Natural killer cell treated with Interleukin-12 subunit alpha and Interleukin-12 subunit beta and Interleukin-15 and Interleukin-18, amount 100 ng/mL, for 72 hours (primary cell): ENCODE data around the gene FOXJ1. TPM values are rescaled to one million over a fixed set of nuclear protein-coding genes. Genes with fewer than 3 reads are reported as not detected.
A peak's percentile ranks its signal among the peaks of the same experiment; 100 is the strongest.

Experiments used
- ATAC-seq, 2 donors: fragments of 150-1000 bp; cut with Tn5 transposase in 1 of 2; sonication (Bioruptor Pico), chemical (Tn5 transposase) in 1 of 2; 2 replicates each; pipeline ENCODE4 v1.10.0; 2021
- DNase-seq: peaks from one replicate; pipeline ENCODE4 v3.0.0; 2022; ENCODE audit warnings: low spot score
- H3K27ac Mint-ChIP-seq, 2 donors: 1 replicate in 1 of 2; 2 replicates in 1 of 2; pipeline ENCODE4 v1.8.0; 2022; ENCODE audit warnings: mixed read lengths in 2 of 2, mild to moderate bottlenecking in 1 of 2, moderate library complexity in 1 of 2
- H3K27me3 Mint-ChIP-seq, 2 donors: 1 replicate in 1 of 2; 2 replicates in 1 of 2; pipeline ENCODE4 v1.8.0; 2022; ENCODE audit warnings: mixed read lengths in 2 of 2
- H3K36me3 Mint-ChIP-seq: one replicate; pipeline ENCODE4 v1.8.0; 2022; ENCODE audit warnings: mixed read lengths
- H3K4me1 Mint-ChIP-seq, 2 donors: 1 replicate in 1 of 2; 2 replicates in 1 of 2; pipeline ENCODE4 v1.8.0; 2022; ENCODE audit warnings: low read depth in 2 of 2, mixed read lengths in 2 of 2, mild to moderate bottlenecking in 1 of 2
- H3K4me3 Mint-ChIP-seq: one replicate; pipeline ENCODE4 v1.8.0; 2022; ENCODE audit warnings: mixed read lengths
- H3K9me3 Mint-ChIP-seq: 2 replicates; pipeline ENCODE4 v1.8.0; 2022; ENCODE audit warnings: mixed read lengths
- total RNA-seq, 2 donors: library from RNA; stranded (reverse); gene quantifications; one replicate each; pipeline ENCODE4 v1.2.3, GENCODE V29; 2022

Gene FOXJ1
- total RNA-seq, 2 donors from 2014 or later = 0.48 to 0.95 TPM

DNA sequence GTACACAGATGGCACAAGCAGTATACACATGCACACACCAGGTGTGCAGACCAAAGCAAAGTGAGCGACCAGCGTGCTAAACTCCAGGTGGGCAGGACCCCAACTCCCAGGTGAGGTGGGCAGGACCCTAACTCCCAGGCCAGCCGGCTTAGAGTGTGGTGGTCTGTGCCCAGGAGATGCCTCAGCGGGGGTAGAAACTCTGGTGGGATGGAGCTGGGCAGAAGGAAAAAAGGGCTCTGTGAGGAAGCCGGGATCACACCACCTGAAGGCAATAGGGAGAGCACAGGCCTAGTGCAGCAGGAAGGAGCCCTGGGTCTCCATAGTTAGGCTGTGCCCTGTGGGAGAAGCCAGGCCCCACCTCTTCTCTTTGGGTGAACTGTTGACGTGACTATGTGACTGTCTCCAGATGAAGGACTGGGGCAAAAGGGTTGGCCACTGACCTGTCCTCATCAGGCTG lies 1.6 kb upstream of the FOXJ1 start:
- Mint-ChIP-seq H3K4me1 (peaks cover 54 to 59% of the 10 kb centered on the region in 2 donors), H3K27ac (peak overlapping the region; percentile 79 to 99), H3K4me3 (peak overlapping the region; percentile 74), H3K36me3 (no peaks in the 10 kb centered on the region), H3K27me3 (peaks cover 0 to 4% of the 10 kb centered on the region in 2 donors), H3K9me3 (no peaks in the 10 kb centered on the region)
- DNase-seq = peak; percentile 54
- no peak for ATAC-seq

DNA sequence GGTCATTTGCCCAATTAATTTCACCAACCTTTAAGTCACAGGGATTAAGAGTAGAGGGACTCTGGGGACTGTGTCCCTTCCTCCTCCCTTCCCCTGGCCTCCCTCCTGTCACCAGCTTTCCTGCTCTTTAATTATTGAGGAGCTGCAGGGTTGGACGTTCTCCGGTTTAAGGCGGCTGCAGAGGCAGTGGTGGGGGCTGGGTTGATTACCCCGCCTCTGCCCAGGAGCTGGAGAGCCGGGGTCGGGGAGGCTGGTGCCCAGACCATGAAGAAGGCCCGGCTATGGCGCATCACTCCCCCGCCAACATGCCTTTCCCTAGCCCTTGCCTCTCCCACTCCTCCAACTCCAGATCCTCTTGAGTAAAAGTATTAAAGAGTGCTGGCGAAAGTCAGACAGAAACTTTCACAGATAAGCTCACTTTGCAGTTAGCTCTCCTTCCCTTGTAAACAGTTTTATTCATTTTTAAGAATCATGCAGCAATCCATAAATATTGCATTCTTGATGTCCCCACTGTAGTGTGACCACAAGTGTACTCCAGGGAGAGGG lies 1.1 kb upstream of the FOXJ1 start:
- Mint-ChIP-seq H3K4me3 (peak overlapping the region; percentile 74), H3K4me1 (peaks cover 51 to 54% of the 10 kb centered on the region in 2 donors), H3K27me3 (peaks cover 0 to 4% of the 10 kb centered on the region in 2 donors), H3K36me3 (no peaks in the 10 kb centered on the region), H3K9me3 (no peaks in the 10 kb centered on the region), H3K27ac (peak overlapping the region; percentile 79 to 99)
- DNase-seq (no peak), ATAC-seq (no peak)

DNA sequence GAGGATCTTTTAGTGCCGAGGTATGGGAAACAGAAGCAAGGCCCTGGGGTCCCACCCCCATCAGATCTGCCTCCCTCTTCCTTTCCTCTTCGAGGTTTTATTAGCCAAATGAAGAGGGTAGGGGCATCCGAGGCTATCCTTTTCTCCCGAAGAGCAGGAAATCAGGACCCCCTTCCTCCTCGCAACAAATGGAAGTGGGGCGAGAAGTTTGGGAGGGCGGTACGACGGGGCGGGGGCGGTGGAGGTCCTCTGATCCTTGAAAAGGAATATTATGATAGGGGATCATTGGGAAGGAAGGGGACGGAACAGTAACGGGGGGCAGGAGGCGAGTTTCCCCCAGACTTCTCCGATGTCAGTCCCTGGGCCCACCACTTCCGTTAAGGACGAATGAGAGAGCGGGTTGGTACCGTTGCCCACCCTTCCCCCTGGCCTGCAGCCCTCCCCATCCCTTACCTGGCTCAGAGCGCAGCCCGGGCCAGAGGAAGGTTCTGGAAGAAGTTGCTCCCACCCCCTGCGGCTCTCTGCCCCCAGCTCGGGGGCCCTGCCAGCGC lies 309 bp downstream of the FOXJ1 start:
- Mint-ChIP-seq H3K27ac (no peak overlapping the region), H3K4me3 (peak overlapping the region; percentile 74), H3K4me1 (peaks cover 39 to 40% of the 10 kb centered on the region in 2 donors), H3K36me3 (no peaks in the 10 kb centered on the region), H3K27me3 (peaks cover 0 to 4% of the 10 kb centered on the region in 2 donors), H3K9me3 (no peaks in the 10 kb centered on the region)
- DNase-seq = no peak
- peak in 1 of 2 donors; percentile 4 for ATAC-seq

DNA sequence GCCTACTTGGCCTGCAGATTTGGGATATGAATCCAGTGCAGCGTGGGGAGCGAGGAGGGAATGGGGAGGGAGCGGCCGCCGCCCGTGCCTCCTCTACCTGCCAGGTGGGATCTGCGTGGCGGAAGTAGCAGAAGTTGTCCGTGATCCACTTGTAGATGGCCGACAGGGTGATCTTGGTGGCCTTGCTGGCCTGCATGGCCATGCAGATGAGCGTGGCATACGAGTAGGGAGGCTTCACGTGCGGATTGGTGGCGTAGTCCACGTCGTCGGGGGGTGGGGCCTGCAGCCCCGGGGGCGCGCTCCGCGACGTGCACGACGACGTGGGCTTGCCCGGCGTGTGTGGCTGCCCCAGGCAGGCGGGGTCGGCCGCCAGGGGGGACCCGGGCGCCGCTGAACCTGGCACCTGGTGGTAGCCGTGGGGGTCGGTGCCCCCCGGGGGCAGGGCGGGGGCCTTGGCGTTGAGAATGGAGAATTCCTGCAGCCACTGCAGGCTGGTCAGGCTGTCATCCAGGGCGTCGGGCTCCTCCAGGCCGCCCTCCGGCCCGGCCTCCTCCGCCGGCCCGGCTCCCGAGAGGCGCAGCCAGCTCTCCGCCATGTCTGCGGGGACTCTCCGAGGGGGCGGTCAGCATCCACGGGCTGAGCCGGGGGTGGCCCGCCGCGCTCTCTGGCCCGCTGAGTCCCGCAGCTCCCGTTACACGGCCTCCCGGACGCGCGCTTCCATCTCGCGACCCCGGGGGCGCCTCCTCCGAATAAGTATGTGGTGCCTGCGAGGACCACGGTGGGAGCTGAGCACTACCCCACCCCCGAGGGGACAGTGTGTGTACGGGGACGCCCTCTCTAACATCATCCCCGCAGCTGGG lies 1.0 kb downstream of the FOXJ1 start:
- ATAC-seq (peak; percentile 21 to 46), DNase-seq (peak; percentile 54)
- Mint-ChIP-seq H3K4me3 (peak overlapping the region; percentile 62), H3K4me1 (peaks cover 32 to 37% of the 10 kb centered on the region in 2 donors), H3K27ac (no peak overlapping the region), H3K27me3 (peaks cover 0 to 4% of the 10 kb centered on the region in 2 donors), H3K9me3 (no peaks in the 10 kb centered on the region), H3K36me3 (no peaks in the 10 kb centered on the region)

DNA sequence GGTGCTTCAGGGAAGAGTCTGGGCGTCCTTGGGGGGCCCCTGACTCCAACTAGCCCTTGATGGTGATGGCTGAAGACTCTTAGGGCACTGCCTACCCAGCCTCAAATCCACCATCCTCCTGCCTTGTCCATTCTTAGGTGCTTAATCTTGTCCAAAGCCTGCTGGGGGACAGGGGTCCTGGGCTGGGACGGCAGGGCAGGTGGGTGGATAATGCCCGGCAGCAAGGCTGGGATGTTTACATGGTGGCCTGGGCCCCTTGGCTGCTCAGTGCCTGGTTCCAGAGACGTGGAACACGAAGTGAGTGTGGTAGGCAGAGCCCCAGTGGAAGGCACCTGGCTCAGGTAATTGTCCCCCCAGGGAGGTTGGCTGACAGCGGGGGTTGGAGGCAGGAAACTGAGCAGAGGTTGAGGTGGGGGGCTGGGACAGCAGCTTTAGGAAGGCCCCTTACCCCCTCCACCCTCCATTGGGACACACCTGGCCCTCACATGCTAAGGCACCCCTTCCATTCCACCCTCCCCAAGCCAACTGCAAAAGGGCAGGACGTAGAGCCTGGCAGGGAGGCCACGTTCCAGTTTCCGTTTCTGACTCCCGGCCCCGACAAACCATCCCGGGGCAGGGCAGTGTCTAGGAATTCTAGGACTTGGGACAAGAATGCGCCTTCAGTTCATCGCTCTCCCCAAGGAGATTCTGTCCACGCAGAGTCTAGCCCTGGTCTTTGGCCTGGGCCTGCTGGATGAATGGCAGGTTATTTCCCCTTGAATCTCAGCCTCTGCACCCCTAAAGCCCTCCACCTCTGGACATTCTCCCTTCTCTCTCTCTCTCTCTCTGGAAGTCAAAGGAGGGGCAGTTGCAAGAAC lies 1.9 kb downstream of the FOXJ1 start:
- DNase-seq (peak; percentile 40), ATAC-seq (no peak)
- H3K27ac Mint-ChIP-seq = no peak overlapping the region
- peak overlapping the region; percentile 58 for H3K4me3 Mint-ChIP-seq
- H3K9me3 Mint-ChIP-seq = no peaks in the 10 kb centered on the region
- peaks cover 0 to 4% of the 10 kb centered on the region in 2 donors for H3K27me3 Mint-ChIP-seq
- no peaks in the 10 kb centered on the region for H3K36me3 Mint-ChIP-seq
- peaks cover 26 to 30% of the 10 kb centered on the region in 2 donors for H3K4me1 Mint-ChIP-seq

DNA sequence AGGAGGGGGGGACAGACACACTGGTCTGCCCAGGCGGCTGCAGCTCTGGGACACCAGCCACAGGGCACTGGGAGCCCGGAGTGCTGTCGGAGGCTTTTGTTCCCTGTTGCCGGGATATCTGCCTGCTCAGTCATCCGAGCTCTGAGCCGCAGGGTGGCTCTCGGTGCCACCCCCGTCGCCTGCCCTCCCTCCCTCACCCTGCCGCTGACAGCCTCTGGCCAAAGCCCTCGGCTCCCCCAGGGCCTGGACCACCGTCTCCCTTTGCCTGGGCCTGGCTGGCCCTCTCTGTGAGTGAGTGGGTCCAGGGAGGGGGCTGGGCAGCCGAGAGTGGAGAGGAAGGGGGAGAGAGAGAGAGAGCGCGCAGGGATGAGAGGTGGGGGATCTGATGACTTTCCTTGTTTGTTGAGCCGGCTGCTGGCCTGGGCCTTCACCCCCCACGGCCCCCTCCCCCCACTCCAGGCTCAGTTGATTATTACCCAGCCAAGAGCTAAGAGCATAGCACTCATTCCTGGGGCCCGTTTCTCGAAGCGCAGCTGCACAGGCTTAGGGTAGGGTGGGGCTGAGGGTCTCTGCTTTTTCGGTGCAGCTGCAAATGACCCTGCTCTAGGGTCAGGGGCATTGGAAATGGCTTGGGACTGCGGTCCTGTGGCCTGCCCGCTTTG lies 2.7 kb downstream of the FOXJ1 start:
- no peak overlapping the region for H3K27ac Mint-ChIP-seq

DNA sequence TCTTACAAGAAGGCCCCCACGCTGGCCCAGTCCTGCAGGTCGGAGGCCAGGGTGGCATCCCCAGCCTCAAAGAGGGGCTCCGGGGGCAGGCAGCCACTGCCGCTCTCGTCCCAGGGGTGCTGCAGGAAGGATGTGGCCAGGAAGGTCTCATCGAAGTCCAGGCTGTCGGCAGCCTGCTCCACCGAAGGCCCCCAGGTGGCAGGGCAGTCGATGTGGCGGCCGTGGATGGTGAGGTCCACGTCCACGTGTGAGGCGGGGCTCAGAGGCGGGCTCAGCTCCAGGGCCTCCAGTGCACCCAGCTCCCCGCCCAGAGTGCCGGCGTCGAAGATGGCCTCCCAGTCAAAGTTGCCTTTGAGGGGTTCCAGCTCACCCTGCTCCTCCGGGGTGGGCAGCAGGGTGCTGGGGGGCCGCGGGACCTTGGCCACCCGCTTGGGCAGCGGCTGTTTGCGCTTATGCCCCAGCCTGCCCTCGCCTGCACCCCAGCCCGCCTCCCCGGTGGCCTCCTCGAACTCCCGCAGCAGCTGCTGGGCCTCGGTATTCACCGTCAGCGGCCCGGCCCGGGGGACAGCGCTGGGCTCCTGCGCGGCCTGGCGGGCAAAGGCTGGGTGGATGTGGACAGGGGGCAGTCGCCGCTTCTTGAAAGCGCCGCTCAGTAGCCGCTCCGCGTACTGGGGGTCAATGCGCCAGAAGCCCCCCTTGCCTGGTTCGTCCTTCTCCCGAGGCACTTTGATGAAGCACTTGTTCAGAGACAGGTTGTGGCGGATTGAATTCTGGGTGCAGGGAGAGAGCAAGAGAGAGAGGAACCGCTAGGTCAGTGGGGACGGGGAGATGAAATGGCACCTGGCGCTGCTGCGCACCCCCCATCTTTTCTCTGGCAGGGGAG lies 3.5 kb downstream of the FOXJ1 start:
- Mint-ChIP-seq H3K36me3 (no peaks in the 10 kb centered on the region), H3K9me3 (no peaks in the 10 kb centered on the region), H3K27ac (no peak overlapping the region), H3K27me3 (peaks cover 0 to 4% of the 10 kb centered on the region in 2 donors), H3K4me1 (peaks cover 15 to 17% of the 10 kb centered on the region in 2 donors), H3K4me3 (no peak overlapping the region)
- DNase-seq = peak; percentile 59
- ATAC-seq = no peak

More for the DNA sequence above, 2.7 kb downstream of the FOXJ1 start:
- DNase-seq = peak; percentile 26
- H3K27me3 Mint-ChIP-seq = peaks cover 0 to 4% of the 10 kb centered on the region in 2 donors
- no peaks in the 10 kb centered on the region for H3K9me3 Mint-ChIP-seq
- H3K36me3 Mint-ChIP-seq = no peaks in the 10 kb centered on the region
- H3K4me1 Mint-ChIP-seq = peaks cover 23% of the 10 kb centered on the region in 2 donors
- H3K4me3 Mint-ChIP-seq = no peak overlapping the region
- ATAC-seq = no peak

DNA sequence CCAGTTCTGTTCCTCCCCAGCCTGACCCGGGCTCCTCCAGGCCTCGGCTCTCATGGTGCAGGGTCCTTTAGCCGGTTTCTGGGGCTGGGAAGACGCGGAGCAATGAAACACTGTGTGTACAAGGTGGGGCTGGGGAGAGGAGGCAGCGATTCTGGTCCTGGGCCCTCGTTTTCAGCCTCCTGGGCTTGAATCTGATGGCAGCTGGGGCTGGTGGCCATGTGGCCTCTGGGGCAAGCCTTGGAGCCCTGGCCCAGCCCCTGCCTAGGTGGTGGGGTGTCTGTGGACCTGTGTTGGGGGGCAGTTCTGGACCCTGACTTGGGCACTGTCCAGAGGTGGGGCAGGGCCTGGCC lies 4.1 kb downstream of the FOXJ1 start:
- H3K27me3 Mint-ChIP-seq = peaks cover 0 to 4% of the 10 kb centered on the region in 2 donors
- no peak overlapping the region for H3K4me3 Mint-ChIP-seq
- DNase-seq (no peak), ATAC-seq (no peak)
- H3K9me3 Mint-ChIP-seq = no peaks in the 10 kb centered on the region
- H3K36me3 Mint-ChIP-seq = no peaks in the 10 kb centered on the region
- peaks cover 9 to 10% of the 10 kb centered on the region in 2 donors for H3K4me1 Mint-ChIP-seq
- H3K27ac Mint-ChIP-seq = no peak overlapping the region

DNA sequence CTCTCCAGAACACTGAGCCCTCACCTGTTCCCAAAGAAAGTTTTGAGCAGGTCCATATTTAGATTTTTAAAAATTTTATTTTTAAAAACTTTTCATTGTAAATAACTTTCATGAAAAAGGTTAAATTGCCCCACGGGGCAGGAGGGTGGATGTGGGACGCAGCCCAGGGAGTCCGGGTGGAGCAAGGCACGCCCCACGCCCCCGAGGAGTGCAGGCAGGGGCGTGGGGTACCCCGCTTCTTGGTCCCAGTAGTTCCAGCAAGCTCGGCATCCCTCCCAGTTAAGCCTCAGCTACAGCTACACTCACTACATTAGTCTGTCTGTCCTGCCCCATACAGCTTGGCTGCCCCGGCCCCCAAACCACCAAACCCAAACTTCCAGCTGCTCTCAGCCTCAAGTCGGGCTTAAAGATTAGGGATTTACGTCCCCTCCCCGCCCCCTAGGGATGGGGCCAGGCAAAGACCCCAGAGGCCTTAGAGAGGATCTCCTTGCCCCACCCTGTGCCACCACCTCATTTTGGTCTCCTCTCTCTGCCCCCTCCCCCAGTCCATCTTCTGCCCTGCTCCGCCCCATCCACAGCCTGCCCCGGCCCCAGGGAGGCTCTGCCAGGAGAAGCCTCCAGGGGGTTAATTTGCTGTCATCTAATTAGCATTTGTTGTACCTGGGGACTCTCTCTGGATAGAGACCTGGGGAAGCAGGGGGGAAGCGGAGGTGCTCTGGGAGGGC lies 4.6 kb downstream of the FOXJ1 start:
- H3K36me3 Mint-ChIP-seq = no peaks in the 10 kb centered on the region
- H3K4me1 Mint-ChIP-seq = peaks cover 6 to 9% of the 10 kb centered on the region in 2 donors
- peaks cover 0 to 4% of the 10 kb centered on the region in 2 donors for H3K27me3 Mint-ChIP-seq
- no peaks in the 10 kb centered on the region for H3K9me3 Mint-ChIP-seq
- peak; percentile 58 for DNase-seq
- no peak overlapping the region for H3K27ac Mint-ChIP-seq
- ATAC-seq = no peak
- H3K4me3 Mint-ChIP-seq = no peak overlapping the region

DNA sequence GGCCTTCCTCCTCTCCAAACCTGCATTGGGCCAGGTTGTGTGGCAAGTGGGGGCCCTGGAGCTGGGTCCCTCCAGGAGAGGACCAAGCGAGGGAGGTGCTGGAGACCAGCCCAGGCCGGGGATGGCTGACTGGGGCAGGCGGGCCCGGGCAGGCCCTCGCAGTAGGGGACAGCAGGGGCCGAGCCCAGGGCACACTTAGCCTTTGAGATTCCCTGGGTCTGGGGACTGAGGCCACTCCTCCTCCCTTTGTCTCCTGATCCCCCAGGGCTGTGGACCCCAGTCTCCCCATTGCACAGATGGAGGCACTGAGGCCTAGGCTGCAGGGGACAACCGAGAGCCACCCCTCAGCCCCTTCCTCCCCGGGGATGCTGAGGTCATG lies 5.2 kb downstream of the FOXJ1 start:
- H3K36me3 Mint-ChIP-seq = no peaks in the 10 kb centered on the region
- ATAC-seq (no peak), DNase-seq (peak; percentile 59)
- no peak overlapping the region for H3K27ac Mint-ChIP-seq
- peaks cover 4 to 15% of the 10 kb centered on the region in 2 donors for H3K4me1 Mint-ChIP-seq
- no peaks in the 10 kb centered on the region for H3K9me3 Mint-ChIP-seq
- no peak overlapping the region for H3K4me3 Mint-ChIP-seq
- H3K27me3 Mint-ChIP-seq = peaks cover 0 to 4% of the 10 kb centered on the region in 2 donors

DNA sequence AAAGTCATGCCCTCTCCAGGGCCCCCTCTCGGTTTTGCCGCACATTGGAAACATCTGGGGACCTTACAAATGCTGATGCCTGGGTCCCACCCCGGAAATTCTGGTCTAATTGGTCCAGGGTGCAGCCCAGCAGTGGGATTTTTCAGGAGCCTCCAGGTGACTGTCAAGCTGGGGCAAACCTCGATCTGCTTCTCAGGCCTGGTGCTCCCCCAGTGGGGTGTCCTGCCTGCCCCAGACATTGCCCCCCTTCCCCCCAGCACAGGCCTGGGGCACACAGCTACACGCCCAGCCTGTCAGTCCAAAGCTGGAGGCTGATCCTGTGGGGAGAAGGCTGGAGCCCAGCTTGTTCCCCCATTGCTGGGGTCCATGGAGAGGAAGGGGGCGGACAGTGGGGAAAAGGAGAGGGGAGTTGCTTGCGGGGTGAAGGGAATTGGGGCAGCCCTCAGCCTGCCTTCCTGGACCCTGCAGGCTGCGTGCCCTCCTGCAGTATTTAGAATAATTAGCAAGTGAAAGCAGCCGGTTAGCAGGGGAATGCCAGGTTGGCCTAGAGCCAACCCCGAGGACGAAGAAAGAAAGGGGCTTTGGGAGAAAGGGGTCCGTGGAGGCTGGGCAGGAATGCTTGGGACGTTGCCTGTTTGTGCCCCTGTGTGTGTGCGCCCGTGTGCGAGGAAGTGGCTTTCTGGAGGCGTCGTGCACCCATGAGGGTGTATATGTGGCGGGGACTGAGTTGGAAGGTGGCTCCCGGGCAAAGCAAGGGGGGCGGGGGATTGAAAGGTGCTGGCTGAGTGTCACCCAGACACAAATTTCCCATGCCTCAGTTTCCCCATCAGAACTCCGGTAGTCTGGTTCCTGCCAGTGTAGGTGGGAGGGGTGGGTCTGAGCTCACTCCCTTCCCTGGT lies 5.9 kb downstream of the FOXJ1 start:
- Mint-ChIP-seq H3K4me1 (peaks cover 4 to 14% of the 10 kb centered on the region in 2 donors), H3K9me3 (no peaks in the 10 kb centered on the region), H3K36me3 (no peaks in the 10 kb centered on the region), H3K27ac (no peak overlapping the region), H3K4me3 (no peak overlapping the region), H3K27me3 (peaks cover 0 to 4% of the 10 kb centered on the region in 2 donors)
- DNase-seq (peak; percentile 54), ATAC-seq (no peak)
